IMR-90 (cell line): ENCODE measurements around the gene RPUSD4. TPM values are rescaled to one million over a fixed set of nuclear protein-coding genes. Genes with fewer than 3 reads are reported as not detected.

ENCODE experiments used
- ATAC-seq: fragments of 200-7000 bp; cut with Tn5 transposase; 2 replicates; pipeline ENCODE4 v1.9.1; 2020; ENCODE audit warnings: low read depth, mild to moderate bottlenecking, moderate library complexity
- BruUV-seq: library from RNA; stranded (reverse); fragments of 400-500 nt; replicated peaks from 2 replicates; lab custom pipeline; 2021; lab: Mats Ljungman, UMichigan
- CTCF ChIA-PET: fragments of 300-600 bp; formaldehyde crosslinking; extraction: SDS; loops from one replicate; lab custom pipeline; 2021; ENCODE audit warnings: antibody characterized with exemption; lab: Yijun Ruan, JAX
- POLR2A ChIA-PET: fragments of 300-600 bp; sonication (Branson Sonifier 250); formaldehyde crosslinking; loops from one replicate; lab custom pipeline; 2022; ENCODE audit warnings: antibody characterized with exemption; ENCODE audit not compliant: unreplicated experiment; lab: Charles Lee
- DNase-seq: peaks from one replicate; pipeline ENCODE4 v3.0.0; 2013
- H2AFZ ChIP-seq: replicated peaks from 2 replicates; pipeline ENCODE3; 2013; ENCODE audit warnings: low read length, mild to moderate bottlenecking; ENCODE audit not compliant: poor library complexity
- H2AK5ac ChIP-seq: 2 replicates; pipeline ENCODE4 v1.6.1; 2013; ENCODE audit warnings: low read depth, low read length, inconsistent platforms
- H2AK9ac ChIP-seq: replicated peaks from 2 replicates; pipeline ENCODE3; 2013; ENCODE audit warnings: mild to moderate bottlenecking, low read depth, low read length, moderate library complexity; ENCODE audit not compliant: poor library complexity
- H2BK120ac ChIP-seq: 2 replicates; pipeline ENCODE4 v1.6.1; 2013; ENCODE audit warnings: low read depth, low read length, inconsistent platforms
- H2BK15ac ChIP-seq: 3 replicates; pipeline ENCODE4 v1.6.1; 2013; ENCODE audit warnings: low read depth, low read length, inconsistent platforms
- H2BK20ac ChIP-seq: 2 replicates; pipeline ENCODE4 v1.6.1; 2013; ENCODE audit warnings: low read depth, mild to moderate bottlenecking, inconsistent platforms, low read length, moderate library complexity
- H2BK5ac ChIP-seq: 2 replicates; pipeline ENCODE4 v1.6.1; 2013; ENCODE audit warnings: mild to moderate bottlenecking, low read depth, low read length, inconsistent platforms; ENCODE audit not compliant: poor library complexity, severe bottlenecking
- H3K14ac ChIP-seq: replicated peaks from 2 replicates; pipeline ENCODE4 v1.6.1; 2013; ENCODE audit warnings: low read depth, low read length, inconsistent platforms
- H3K18ac ChIP-seq: 2 replicates; pipeline ENCODE4 v1.6.1; 2013; ENCODE audit warnings: low read depth, low read length, control low read depth
- H3K23ac ChIP-seq: 2 replicates; pipeline ENCODE4 v1.6.1; 2013; ENCODE audit warnings: low read depth, low read length, inconsistent platforms
- H3K27ac ChIP-seq: 2 replicates; pipeline ENCODE4 v1.5.1; 2013; ENCODE audit warnings: mild to moderate bottlenecking, control low read depth, low read length; ENCODE audit not compliant: insufficient read depth
- H3K27me3 ChIP-seq: 2 replicates; pipeline ENCODE4 v1.6.1; 2013; ENCODE audit warnings: low read length; ENCODE audit not compliant: control insufficient read depth, insufficient read depth
- H3K36me3 ChIP-seq: 2 replicates; pipeline ENCODE4 v1.6.1; 2013; ENCODE audit warnings: low read length, mixed read lengths; ENCODE audit not compliant: control insufficient read depth, insufficient read depth
- H3K4ac ChIP-seq: 2 replicates; pipeline ENCODE4 v1.6.1; 2013; ENCODE audit warnings: low read depth, low read length, inconsistent platforms
- H3K4me1 ChIP-seq: 2 replicates; pipeline ENCODE4 v1.6.1; 2013; ENCODE audit warnings: low read length, mixed read lengths; ENCODE audit not compliant: control insufficient read depth, insufficient read depth
- H3K4me2 ChIP-seq: 2 replicates; pipeline ENCODE4 v1.6.1; 2013; ENCODE audit warnings: low read depth, mild to moderate bottlenecking, control low read depth, low read length, moderate library complexity
- H3K4me3 ChIP-seq: 2 replicates; pipeline ENCODE4 v1.5.1; 2013; ENCODE audit warnings: low read depth, mild to moderate bottlenecking, control low read depth, low read length, moderate library complexity; ENCODE audit not compliant: insufficient read depth
- H3K56ac ChIP-seq: 2 replicates; pipeline ENCODE4 v1.6.1; 2013; ENCODE audit warnings: low read length, inconsistent platforms; ENCODE audit not compliant: insufficient read depth; ENCODE audit errors: extremely low read depth
- H3K79me1 ChIP-seq, 2 experiments: 2 replicates each; pipeline ENCODE4 v1.6.1; 2013; ENCODE audit warnings: low read length in 2 of 2, inconsistent platforms in 1 of 2, low read depth in 1 of 2
- H3K9ac ChIP-seq: 2 replicates; pipeline ENCODE4 v1.6.1; 2013; ENCODE audit warnings: low read depth, low read length, control low read depth
- H3K9me1 ChIP-seq: 2 replicates; pipeline ENCODE4 v1.6.1; 2013; ENCODE audit warnings: low read length, inconsistent platforms; ENCODE audit not compliant: insufficient read depth
- H3K9me3 ChIP-seq: 2 replicates; pipeline ENCODE4 v1.6.1; 2013; ENCODE audit warnings: low read length; ENCODE audit not compliant: control insufficient read depth, insufficient read depth
- H4K20me1 ChIP-seq: 2 replicates; pipeline ENCODE4 v1.6.1; 2013; ENCODE audit warnings: low read length, inconsistent platforms; ENCODE audit not compliant: insufficient read depth
- H4K5ac ChIP-seq: 2 replicates; pipeline ENCODE4 v1.6.1; 2013; ENCODE audit warnings: mild to moderate bottlenecking, low read depth, low read length, control low read depth
- H4K8ac ChIP-seq, 2 experiments: 2 replicates each; pipeline ENCODE4 v1.6.1; 2013; ENCODE audit warnings: low read depth in 2 of 2, low read length in 2 of 2, control low read depth in 1 of 2, inconsistent platforms in 1 of 2
- H4K91ac ChIP-seq: 2 replicates; pipeline ENCODE4 v1.6.1; 2013; ENCODE audit warnings: low read depth, low read length, inconsistent platforms; ENCODE audit not compliant: insufficient read depth
- CEBPB ChIP-seq: IDR thresholded peaks from 2 replicates; pipeline ENCODE4 v1.6.1; 2012; ENCODE audit warnings: low read depth, low read length, improper control_type of control experiment
- CHD1 ChIP-seq: IDR thresholded peaks from 2 replicates; pipeline ENCODE4 v1.6.1; 2012; ENCODE audit warnings: low read depth, low read length, improper control_type of control experiment
- POLR2A ChIP-seq: IDR thresholded peaks from 2 replicates; pipeline ENCODE4 v1.6.1; 2012; ENCODE audit warnings: mild to moderate bottlenecking, low read depth, low read length
- RFX5 ChIP-seq: IDR thresholded peaks from 2 replicates; pipeline ENCODE4 v1.8.0; 2012; ENCODE audit warnings: low read depth, mild to moderate bottlenecking, low read length, moderate library complexity
- WGBS, 2 experiments: methylation state at CpG; one replicate each; pipeline versions ENCODE4 v1.1.5 to v1.1.7; 2013; ENCODE audit warnings: missing lambda C conversion rate in 2 of 2; ENCODE audit not compliant: insufficient read length in 1 of 2; ENCODE audit errors: extremely low coverage in 2 of 2; 5-methylcytosine and 5-hydroxymethylcytosine counted together
- dilution Hi-C: fragments of 300-500 bp; cut with HindIII; formaldehyde crosslinking; loops from one replicate; pipeline ENCODE4 v1.14.3; 2018; ENCODE audit warnings: low sequenced_read_pairs; ENCODE audit not compliant: unreplicated experiment
- in situ Hi-C: fragments of 300-500 bp; cut with MboI; formaldehyde crosslinking; loops from 3 replicates; pipeline ENCODE4 v1.14.3; 2019; ENCODE audit warnings: low sequenced_read_pairs, inconsistent platforms, mixed read lengths
- intact Hi-C: fragments of 100-400 bp; cut with micrococcal nuclease; formaldehyde crosslinking; loops from 2 replicates; pipeline ENCODE4 v1.10.0; 2022
- polyA plus RNA-seq, 3 experiments: library from polyadenylated mRNA; depleted of rRNA; stranded (reverse); fragments of >200 nt; gene quantifications; 2 replicates each; pipeline ENCODE4 v1.2.3, GENCODE V29; 2012; ENCODE audit warnings: low replicate concordance in 1 of 3
- total RNA-seq: library from RNA; depleted of rRNA; stranded (reverse); fragments of >200 nt; gene quantifications from 2 replicates; pipeline ENCODE4 v1.2.3, GENCODE V29; 2012

Gene RPUSD4
- total and polyA plus RNA-seq, 2 of the 4 experiments (the other 2 are of a cell fraction) = 22.1 to 30.6 TPM

GRCh38 chr11:126156814-126157213 lies 54.6 kb downstream of the RPUSD4 start:
- peaks cover 2% of the 10 kb centered on the region; the same call in 1 of the 2 replicates for H3K9me1 ChIP-seq
- H2BK20ac ChIP-seq = no peak overlapping the region
- no peaks in the 10 kb centered on the region for H3K36me3 ChIP-seq
- dilution Hi-C loops = no loop called here
- H2AFZ ChIP-seq = no peak overlapping the region
- no peak overlapping the region for H3K4me2 ChIP-seq
- no peak overlapping the region for H4K91ac ChIP-seq
- no peak overlapping the region for H4K5ac ChIP-seq
- no peaks in the 10 kb centered on the region for H3K79me1 ChIP-seq
- H3K9me3 ChIP-seq = 0 out of 2 replicates have a peak, but pooled peaks cover 3% of the 10 kb centered on the region
- no peak overlapping the region for H3K9ac ChIP-seq
- no TSS peak for BruUV-seq
- peaks cover 16% of the 10 kb centered on the region for H3K4me1 ChIP-seq
- H2BK120ac ChIP-seq = no peak overlapping the region
- H3K23ac ChIP-seq = no peak overlapping the region
- no peak overlapping the region for H2BK5ac ChIP-seq
- no peak for ATAC-seq
- TF ChIP-seq POLR2A (no peak), CHD1 (no peak), CEBPB (peak; percentile 94), RFX5 (no peak)
- H3K18ac ChIP-seq = no peak overlapping the region
- in situ Hi-C loops = no loop called here
- no peak overlapping the region for H3K56ac ChIP-seq
- CTCF ChIA-PET = no interaction called here
- H4K20me1 ChIP-seq = no peaks in the 10 kb centered on the region; the same call in 1 of the 2 replicates
- DNase-seq = no peak
- H2AK5ac ChIP-seq = no peak overlapping the region
- H2AK9ac ChIP-seq = no peak overlapping the region
- H3K14ac ChIP-seq = no peak overlapping the region
- intact Hi-C loops = no loop called here
- peaks cover 39% of the 10 kb centered on the region for H3K27me3 ChIP-seq
- H3K4me3 ChIP-seq = no peak overlapping the region
- H4K8ac ChIP-seq = no peak overlapping the region
- no peak overlapping the region for H3K4ac ChIP-seq
- POLR2A ChIA-PET = no interaction called here
- no peak overlapping the region for H2BK15ac ChIP-seq
- no peak overlapping the region for H3K27ac ChIP-seq
- no CpG with 5 or more reads among the region's 8 CpGs for WGBS, 2 experiments
